Hippocampal formation (tissue), 2 donors: Measurements from ENCODE around the gene CFAP100.

ENCODE experiments used
- DNase-seq, 2 donors: peaks; one replicate each; lab custom pipeline; 2025; lab: John Stamatoyannopoulos, UW

The CFAP100 gene

DNA sequence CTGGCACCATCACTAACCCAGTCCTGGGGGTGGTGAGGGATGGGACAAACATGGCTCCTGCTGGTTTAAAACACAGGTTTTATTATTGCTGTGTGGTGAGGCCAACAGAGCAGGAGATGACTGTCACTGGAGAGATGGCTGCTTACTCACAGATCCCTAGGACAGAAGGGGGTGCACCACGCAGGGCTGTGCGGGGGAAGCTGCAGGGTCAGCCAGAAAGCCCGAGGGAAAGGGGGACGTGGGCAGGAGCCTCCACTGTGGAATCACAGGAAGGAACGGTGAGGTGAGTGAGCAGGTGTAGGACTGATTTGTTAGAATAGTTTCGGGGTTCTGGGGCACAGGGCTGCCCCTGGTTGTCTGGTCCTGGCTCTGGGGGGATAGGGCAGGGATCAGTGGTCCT lies 7.5 kb downstream of the CFAP100 start:
- no peak for DNase-seq

DNA sequence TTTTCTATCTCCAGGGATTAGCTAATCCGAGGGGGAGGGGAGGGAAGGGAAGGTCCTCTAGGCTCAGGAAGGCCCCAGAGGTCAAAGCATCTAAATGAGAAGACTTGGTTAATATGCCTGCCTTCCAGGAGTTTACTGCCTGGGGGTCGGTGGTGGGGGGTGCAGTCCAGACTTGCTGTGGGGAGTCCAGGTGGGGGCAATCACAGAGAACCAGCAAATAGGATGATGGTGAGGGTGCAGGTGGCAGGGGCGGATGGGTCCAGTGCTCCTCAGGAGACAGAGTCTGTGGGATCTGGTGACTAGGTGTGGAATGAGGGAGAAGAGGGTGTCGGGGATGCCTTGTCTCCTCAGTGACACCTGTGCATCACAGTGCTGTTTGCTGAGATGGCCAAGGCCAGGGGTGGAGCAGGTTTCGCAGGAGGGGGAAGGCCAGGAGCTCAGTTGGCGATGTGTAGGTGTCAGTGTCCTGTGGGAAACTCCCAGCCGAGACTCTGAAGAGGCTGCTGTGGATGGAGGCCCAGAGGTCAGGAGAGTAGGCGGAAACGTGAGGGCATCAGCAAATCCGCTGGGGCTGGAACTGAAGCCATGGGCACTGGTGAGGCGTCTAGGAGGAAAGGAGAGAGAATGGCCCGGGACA lies 8.1 kb downstream of the CFAP100 start:
- no peak for DNase-seq

DNA sequence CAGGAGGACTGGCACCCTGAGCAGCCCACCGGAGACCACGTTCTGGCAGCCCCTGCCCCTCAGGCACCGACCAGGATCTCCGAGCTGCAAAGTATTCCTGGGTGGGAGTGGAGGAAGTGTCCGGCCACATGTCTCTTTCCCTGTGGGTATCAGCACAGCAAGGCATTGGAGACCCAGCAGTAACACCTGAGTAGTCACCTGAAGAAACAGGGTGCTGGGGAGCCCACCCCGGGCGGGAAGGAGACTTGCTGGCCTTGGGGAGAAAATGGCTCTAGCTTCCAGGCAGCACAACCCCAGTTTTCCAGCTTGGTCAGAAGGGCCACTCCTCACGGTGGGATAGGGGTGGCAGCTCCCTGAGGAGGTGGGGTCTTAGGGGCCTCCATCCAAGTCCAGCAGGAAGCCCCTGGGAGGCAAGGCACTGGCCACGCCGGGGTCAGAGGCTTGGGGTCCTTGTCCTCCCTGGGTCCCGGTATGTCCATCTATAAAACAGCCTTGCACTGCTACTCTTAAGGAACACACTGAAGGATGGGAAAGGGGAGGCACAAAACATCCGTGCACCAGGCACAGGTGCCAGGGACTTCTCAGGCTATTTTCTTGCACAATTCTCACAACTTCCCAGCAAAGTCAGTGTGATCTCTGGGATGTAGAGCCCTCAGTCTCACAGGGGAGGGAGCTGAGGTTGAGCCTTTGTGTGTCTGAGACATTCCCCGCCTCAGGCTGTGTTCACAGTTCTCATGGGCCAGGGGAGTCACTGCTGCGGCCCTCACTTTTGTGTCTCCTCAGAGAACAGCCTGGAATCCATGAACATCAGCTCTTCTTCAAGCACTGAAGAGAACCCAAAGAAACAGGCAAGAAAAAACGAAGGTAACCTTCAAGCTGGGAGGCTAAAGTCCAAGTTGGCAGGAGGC lies 11.9 kb downstream of the CFAP100 start:
- DNase-seq = no peak

DNA sequence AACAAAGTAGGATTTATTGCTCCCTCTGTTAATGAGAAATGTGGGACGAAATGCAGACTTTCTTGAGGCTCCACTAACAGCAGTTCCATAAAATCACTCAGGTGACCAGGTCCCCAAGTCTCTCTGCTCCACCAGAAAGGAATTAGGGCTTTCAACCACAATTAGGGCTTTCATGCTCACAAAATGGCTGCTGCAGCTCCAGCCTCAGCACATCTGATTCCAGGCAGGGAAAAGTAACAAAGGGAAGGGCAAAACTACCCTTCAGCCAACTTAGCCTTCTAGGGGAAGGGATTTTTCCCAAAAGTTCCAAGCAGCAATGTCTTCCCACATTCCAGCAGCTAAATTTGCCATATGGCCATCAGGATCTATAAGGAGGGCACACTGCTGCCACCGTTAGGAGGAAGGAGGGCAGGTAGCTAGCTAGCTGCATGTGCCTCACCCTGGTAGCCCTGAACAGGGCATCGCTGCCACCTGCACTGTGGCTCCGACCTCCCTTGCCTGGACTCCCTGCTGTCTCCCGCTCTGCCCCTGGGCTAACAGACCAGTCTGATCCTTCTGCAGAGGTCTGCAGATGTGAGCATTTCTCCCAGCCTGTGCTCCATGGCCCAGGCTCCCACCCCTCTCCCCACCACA lies 12.8 kb downstream of the CFAP100 start:
- no peak for DNase-seq

DNA sequence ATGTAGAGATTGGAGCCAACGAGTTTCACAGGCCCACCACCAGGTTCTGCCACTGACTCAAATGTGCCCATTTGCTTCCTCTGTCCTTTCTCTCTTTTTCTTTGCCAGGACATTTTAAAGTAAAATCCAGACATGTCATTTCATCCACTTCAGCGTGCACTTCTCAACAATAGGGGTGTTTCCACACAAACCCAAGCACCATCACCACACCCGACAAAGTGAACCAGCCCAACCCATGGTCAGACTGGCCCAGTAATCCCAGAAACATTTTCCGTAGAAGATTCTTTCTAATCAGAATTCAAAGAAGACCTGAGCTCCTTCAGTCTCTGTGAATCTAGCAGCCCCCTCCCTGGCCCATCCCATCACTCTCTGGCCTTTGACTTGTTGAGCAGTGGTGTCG lies 13.4 kb downstream of the CFAP100 start:
- no peak for DNase-seq

DNA sequence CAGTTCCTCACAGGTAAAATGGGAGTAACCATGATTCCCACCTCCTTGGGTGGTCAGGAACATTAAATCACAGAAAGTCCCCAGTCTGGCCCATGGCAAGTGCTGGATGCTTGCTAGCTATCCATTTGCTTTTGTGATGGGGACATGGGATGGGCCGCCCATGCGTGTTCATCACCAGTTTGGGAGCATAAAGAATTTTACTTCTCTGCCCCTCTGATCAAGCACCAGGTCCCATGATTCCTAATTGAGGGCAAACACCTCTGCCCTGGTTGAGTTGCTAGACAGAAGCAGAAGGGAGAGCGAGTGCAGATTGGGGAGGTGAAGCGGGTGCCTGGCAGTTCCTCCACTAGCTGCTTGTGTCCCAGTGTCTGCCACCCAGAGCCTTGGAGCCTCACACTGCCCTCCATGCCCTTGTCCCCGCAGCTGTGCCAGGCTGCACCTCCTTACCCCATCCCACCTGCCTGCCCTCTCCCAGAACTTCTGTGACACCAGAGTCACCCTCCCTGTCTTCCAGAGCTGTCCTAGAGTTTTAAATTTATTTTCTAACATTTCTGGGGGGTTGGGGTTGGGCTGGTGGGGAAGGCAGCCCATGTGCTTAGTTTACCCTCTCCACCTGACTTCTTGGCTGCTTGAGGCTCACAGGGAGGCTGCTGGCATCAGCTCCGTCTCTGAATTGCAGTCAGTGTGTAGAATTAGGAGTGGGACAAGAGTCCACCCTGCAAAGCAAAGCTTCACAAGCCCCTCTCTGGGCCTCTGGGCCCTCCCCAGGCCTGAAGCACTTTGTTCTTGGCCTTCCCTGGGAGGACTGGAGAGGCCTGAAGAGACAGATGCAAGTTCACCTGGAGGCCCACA lies 18.4 kb downstream of the CFAP100 start:
- no peak for DNase-seq

DNA sequence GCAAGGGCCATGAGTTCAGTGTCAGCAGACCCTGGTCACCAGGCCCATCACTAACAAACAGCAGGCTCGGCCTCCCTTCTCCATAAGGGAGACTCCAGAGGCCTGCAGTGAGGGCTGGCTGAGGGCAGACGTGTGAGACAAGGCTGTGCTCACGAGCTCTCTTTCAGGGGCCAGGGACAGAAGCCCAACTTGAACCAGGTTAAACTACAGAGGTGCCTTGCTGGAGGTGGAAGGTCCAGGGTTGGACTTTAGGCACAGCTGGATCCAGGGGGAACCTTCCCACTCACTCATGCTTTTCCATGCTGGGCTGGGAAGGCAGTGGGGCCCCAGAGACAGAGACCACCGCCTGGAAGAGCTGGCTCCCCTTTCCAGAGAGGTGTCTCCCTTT lies 19.0 kb downstream of the CFAP100 start:
- no peak for DNase-seq

DNA sequence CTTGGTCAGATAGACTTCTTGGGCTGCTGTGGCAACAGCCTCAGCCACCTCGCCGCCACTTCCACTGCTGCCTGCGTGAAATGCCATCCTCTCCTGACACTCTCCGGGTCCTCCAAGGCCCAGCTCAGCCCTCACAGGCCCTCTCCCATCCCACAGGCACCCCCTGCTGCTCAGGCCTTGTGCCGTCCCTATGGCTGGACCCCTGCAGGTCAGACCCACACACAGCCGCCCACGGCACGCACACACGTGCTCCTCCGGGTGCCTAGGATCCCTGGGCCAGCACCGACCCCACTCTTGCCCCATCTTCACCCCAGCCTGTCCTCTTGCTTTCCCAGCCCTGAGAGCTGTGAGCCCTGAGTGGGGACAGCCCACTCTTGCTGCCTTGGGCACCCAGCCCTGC lies 19.7 kb downstream of the CFAP100 start:
- no peak for DNase-seq

DNA sequence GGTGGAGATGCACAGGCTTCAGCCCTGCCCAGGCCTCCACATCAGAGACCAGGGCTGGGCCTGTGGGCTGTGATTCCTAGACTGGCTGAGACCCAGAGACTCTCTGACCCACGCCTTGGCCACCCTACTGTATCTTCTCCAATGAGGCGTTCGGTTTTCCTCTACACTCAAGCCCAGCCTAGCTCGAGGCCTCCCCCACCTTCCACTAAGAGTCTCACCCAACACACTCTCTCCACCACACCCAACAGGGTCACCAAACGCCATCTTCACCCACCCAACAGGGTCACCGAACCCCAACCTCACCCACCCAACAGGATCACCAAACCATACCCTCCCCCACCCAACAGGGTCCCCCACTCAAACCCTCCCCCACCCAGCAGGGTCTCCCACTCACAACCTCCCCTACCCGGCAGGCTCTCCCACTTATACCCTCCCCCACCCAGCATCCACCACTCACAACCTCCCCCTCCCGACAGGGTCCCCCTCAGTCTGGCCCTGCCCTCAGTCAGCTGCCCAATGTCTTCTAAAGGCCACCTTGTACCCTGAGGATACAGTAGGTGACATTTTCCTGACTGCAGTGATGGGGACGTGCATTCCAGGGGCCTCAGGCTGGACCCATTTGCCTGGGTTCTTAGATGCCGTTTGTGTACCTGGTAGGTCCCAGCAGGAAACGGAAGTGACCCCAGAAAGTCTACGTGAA lies 20.4 kb downstream of the CFAP100 start:
- DNase-seq = no peak

DNA sequence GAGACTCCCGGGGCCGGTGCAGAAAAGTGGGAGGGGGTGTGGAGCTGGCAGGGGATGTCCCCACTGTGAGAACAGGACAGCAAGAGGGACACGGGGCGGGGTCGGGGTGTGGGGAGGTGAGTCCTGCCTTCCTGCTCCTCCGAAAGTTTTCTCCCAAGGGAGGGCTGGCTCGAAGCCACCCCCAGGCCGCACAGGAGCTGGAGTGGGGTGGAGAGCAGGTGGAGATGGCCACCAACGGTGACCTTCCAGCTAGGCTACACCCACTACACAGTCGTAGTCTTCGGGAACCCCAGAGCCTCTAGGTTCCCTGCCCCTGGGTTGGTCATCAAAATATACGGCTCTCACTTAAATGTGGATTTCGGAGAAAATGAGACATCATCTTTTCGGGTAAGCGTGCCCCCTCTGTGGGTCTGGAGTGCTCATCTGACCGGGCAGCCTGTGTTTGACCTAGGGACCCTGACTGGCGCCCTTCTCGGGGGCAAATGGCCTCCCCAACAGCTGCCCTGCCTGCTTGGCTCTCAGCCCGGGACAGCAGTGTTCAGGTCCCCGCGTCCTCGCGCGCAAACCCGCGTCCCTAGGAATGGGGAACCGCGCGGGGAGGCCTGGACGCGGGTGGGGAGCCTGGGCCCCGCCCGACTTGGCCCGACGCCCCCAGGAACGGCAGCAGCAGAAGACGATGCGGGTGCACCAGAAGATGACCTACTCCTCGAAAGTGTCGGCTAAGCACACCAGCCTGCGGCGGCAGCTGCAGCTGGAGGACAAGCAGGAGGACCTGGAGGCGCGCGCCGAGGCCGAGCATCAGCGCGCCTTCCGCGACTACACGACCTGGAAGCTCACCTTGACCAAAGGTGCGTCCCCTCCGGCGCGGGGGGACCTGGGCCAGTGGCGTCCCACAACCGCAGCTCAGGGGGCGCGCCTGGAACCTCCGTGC lies 21.2 kb downstream of the CFAP100 start:
- no peak for DNase-seq

DNA sequence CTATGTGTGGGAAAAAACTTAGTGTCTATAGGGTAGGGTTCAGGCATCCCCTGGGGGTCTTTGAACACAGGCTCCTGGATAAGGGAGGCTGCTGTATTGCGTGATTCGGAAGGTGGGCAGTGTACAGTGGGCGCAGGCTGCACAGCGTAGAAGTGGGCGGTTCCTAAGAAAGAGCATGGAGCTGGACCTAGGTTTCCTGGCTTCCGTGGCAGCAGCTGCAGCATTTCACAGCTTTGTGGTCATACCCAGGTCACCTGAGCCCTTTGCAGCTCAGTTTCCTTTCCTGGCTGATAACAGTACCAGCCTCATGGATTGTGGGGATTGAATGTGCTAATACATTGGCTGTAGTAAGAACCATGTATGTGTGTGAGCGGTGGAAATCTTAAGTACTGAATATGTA lies 22.2 kb downstream of the CFAP100 start:
- DNase-seq = no peak

DNA sequence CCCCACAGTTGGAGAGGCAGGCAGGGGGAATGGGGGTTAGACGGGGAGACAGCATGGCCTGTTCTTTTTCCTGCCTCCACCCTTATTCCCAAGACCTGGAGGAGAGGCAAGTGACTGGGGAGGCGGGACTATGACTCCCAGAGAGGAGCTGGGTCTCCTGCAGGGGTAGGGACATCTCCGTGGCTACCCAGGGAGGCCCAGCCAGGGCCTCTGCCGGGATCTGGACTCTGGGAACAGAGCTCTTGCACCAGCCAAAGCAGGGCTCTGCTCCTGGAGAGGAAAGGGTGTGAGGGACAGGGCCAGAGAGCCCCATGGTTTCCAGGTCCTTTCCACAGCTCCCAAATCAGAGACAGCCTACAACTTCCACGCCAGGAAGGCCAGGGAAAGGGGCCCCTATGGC lies 22.8 kb downstream of the CFAP100 start:
- DNase-seq = no peak

DNA sequence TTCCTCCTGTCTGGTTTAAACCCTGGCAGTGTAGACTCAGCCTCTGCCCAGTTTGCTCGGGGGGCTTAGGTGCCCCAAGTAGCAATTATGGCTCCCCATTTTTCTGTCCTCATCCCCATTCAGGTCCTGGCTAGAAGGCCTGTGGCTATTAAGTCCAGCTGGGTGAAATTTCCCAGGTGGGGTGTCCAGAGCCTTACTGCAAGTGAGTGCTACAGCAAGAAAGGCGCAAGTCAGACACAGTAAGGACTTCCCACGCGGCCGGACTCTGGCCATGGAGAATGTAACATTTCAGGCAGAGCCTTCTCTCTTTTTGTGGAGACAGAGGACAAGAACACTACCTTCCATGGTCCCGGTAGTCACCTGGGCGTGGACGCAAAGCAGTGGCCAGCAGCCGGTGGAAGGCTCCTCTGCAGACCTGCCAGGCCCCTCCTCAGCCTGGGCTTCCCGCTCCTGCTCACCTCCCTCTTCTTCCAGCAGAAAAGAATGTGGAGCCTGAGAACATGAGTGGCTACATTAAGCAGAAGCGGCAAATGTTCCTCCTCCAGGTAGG lies 23.3 kb downstream of the CFAP100 start:
- no peak for DNase-seq

DNA sequence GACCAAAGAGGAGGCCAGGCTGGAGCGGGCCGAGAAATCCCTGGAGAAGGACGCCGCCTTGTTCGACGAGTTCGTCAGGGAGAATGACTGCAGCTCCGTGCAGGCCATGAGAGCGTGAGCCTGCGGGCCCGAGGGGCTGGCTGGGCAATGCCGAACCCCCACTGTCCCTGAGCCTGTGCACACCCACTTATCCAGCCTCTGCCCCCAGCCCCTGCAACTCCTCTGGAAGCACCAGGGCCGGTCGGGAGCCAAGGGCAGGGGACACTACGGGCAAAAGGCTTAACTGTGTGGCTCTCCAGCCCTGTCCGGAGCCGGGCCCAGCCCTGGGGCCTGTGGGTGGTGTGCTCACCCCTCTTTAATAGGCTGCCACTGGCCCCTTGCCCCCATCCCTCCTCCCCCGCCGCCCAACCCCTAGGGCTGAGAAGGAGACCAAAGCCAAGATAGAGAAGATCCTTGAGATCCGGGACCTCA lies 24.0 kb downstream of the CFAP100 start:
- DNase-seq = no peak

DNA sequence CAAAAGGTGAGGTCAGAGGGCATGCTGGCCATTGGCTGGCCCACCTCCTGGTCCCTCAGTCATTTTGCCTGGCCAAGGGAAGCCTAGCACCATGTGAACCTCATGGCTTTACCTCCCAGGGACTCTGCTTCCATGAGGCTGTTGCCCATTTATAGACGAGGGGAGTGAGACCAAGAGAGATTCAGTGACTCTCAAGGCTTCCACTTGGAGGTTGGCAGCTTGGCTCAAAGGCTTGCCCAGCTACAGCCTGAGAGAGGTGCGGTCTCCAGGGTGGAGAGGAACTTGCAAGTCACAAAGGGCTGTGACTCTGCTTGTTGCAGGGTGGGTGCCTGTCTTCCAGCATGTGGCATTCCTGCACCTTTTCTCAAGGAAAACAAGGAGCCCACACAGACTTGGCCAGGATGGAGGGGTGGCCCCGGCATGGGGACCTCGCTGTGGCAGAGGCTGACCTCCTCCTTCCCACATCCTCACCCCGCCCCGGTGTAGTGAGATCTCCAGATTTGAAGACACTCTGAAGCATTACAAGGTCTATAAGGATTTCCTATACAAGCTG lies 24.5 kb downstream of the CFAP100 start:
- DNase-seq = no peak

DNA sequence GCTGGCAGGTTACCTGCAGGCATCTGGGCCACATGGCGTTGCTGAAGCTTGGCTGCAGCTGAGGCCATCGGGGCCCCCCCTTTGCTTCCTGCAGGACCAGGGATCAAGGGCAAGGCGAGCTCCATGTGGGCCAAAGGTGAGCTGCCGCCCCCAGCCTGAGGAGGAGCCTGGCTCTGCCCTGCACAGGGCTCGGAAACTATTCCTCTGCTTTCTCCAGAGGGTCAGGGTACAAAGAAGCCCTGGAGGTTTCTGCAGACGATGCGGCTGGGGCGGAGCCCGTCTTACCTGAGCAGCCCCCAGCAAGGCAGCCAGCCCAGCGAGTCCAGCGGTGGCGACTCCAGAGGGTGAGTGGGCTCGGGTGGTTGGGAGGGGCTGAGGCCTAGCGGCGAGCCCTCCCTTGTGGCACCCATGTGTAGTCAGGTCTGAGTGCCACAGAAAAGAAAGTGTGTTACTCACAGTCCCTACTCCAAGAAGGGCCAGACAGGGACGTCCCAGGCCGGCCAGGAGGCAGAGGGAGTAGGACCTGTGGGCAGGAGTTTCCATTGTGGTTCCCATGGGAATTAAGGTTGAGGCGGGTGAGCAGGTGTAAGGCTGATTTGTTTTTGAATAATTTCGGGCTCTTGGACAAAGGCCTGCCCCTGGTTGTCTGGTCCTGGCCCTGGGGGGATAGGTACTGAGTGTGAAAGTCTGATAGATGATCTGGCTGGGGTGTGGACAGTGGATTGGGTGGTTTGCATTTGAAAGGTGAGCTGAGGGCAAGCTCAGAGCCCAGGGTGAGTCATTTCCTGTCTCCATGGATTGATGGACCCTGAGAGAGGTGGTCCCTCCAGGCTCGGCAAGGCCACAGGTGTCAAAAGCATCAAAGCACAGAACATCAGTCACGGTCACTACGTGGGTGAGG lies 25.4 kb downstream of the CFAP100 start:
- no peak for DNase-seq

DNA sequence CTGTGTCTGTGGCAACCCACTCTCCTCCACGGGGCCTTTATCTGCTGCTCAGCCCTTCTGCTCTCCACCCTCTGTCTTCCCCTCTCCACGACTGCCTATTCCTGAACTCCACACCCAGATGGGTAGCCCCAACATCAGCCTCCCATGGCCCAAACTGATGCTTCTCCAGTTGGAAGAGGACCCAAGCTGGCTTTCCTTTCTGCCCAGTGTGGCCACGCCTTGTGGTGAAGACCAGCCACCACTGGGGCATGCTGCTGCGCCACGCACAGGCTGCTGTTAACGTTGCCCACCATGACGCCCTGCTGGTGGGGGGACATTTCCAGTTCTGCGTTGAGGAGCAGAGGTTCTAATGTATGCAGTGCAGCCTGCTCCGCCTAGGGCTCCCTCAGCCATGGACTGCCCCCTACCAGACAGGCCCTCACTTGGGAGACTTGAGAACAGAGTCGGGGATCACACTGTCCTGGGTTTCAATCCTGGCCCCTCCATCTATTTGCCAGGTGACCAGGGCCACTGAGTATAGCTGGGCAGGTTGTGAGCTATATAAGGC lies 26.9 kb downstream of the CFAP100 start:
- DNase-seq = no peak

DNA sequence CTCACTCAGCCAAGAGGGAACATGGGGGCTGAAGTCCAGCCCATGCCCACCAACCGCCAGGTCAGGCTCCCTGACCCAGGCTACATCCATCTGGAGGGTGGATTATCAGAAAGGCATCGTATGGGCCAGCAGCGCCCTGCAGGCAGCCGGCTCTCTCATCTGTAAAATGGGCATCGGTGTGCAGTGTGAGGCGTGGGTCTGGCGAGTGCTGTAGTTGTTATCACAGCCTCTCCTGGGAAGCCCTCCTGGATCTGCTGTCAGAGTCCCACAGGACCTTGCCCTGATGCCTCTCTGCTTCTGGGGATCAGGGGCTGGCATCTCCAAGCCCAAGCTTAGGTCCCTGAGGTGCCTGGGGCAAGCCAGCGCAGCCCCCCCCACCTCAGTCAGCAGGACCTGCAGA lies 27.4 kb downstream of the CFAP100 start:
- DNase-seq = no peak
